Measurements from ENCODE around the gene DDAH2. TPM values are rescaled to one million over a fixed set of nuclear protein-coding genes. Genes with fewer than 3 reads are reported as not detected.

Gene DDAH2
- total RNA-seq, 1 experiment from 2014 or later: 43.4 TPM

GRCh38 chr6:31769684-31770371, 40.7 kb upstream of the DDAH2 start:
- ATAC-seq (peak; percentile 86), DNase-seq (ENCODE audit: low read depth, low spot score) (peak; percentile 42)
- ChIA-PET CTCF (interaction anchor here (0.6 to 2.2 kb wide), 24 partner anchors 8 to 153 kb away, joined by 3 to 25 read pairs (median 5); partner anchors contain the start of genes ABHD16A, BAG6, DDAH2 and EHMT2), POLR2A (interaction anchor here (0.7 to 2.1 kb wide), 6 partner anchors 32 to 60 kb away, joined by 3 to 18 read pairs (median 4); partner anchors contain the start of genes CLIC1, HSPA1B and LY6G6D), RAD21 (ENCODE audit: low non-redundant PET in 1 of 2, low total read pairs in 2 of 2, uncharacterized antibody in 2 of 2, unreplicated experiment in 2 of 2) (interaction anchor here (1.0 to 1.4 kb wide), 4 partner anchors 31 to 90 kb away, joined by 3 to 6 read pairs (median 3); no protein-coding TSS in a partner anchor)
- BruUV-seq (replicated peaks): no TSS peak
- H3K4me1 ChIP-seq (ENCODE audit: control insufficient read depth in 1 of 2, insufficient read depth in 2 of 2, low read length in 2 of 2): peaks cover 17 to 38% of the 10 kb centered on the region in 2 experiments
- H3K36me3 ChIP-seq (ENCODE audit: control insufficient read depth in 1 of 2, insufficient read depth in 2 of 2, low read length in 2 of 2): no peaks in the 10 kb centered on the region
- no peaks in the 10 kb centered on the region for H3K9me2 ChIP-seq (ENCODE audit: insufficient read depth)
- H3K79me2 ChIP-seq (ENCODE audit: insufficient read depth, low read length): no peaks in the 10 kb centered on the region
- H4K20me1 ChIP-seq (ENCODE audit: insufficient read depth): no peaks in the 10 kb centered on the region
- H3K27ac ChIP-seq (ENCODE audit: low read depth, low read length): no peak overlapping the region
- H3K9me3 ChIP-seq (ENCODE audit: control insufficient read depth in 1 of 2, insufficient read depth in 1 of 2, low read depth in 1 of 2, low read length in 2 of 2): no peaks in the 10 kb centered on the region
- H3K4me3 ChIP-seq (replicated peaks in 1 of 2; ENCODE audit: low read depth in 1 of 2, low read length in 2 of 2): no peak overlapping the region
- H2AFZ ChIP-seq (ENCODE audit: low read depth, low read length, poor library complexity, severe bottlenecking): no peak overlapping the region
- no peaks in the 10 kb centered on the region for H3K27me3 ChIP-seq (ENCODE audit: insufficient read depth, low read length)
- H3K9ac ChIP-seq (ENCODE audit: low read length): no peak overlapping the region
- H3K4me2 ChIP-seq (ENCODE audit: low read length): peak overlapping the region; percentile 14; the same call in 1 of the 2 replicates
- intact Hi-C loops (cut with micrococcal nuclease): loop anchor here (1.0 to 5.0 kb wide), 2 partner anchors 90 to 1027 kb away; no protein-coding TSS in a partner anchor
- no peak for TF ChIP-seq MAX (IDR thresholded peaks at IDR 0.05)
- peak in 2 of 3 experiments; percentile 95 to 97; a peak in 4 of 6 replicates for TF ChIP-seq CTCF (IDR thresholded peaks at IDR 0.05 in 2 of 3, conservative IDR thresholded peaks at IDR 0.05 in 1 of 3; ENCODE audit: borderline replicate concordance in 1 of 3, insufficient read depth in 1 of 3, low read depth in 2 of 3, low read length in 2 of 3)
